H1 (cell line): ENCODE measurements around the gene CCL4.
"Not testable (repeated sequence)": the region's sequence is repeated elsewhere in the genome, so short reads cannot be mapped to it uniquely, and the experiment has no call there.

Experiments
- GABPA ChIP-seq: IDR thresholded peaks from 2 replicates; pipeline ENCODE4 v1.6.1; 2011; ENCODE audit warnings: mild to moderate bottlenecking, low read length, moderate library complexity, borderline replicate concordance; ENCODE audit not compliant: insufficient read depth
- KDM1A ChIP-seq: fragments of 200-600, 300-600 bp; sonication (generic); IDR thresholded peaks from 2 replicates; pipeline ENCODE4 v1.7.1; 2016; ENCODE audit warnings: mild to moderate bottlenecking, low read length, borderline replicate concordance
- POU5F1 ChIP-seq: IDR thresholded peaks from 2 replicates; pipeline ENCODE4 v1.6.1; 2011; ENCODE audit warnings: low read depth, mild to moderate bottlenecking, low read length, moderate library complexity
- TCF12 ChIP-seq: IDR thresholded peaks from 2 replicates; pipeline ENCODE4 v1.6.1; 2011; ENCODE audit warnings: low read depth, mild to moderate bottlenecking, low read length
- TF ChIP-seq, protein P1 (sequence below): IDR thresholded peaks from 2 replicates; pipeline ENCODE4 v1.6.1; 2011; ENCODE audit warnings: low read length, improper control_type of control experiment
- TF ChIP-seq, protein P2 (sequence below), 3 experiments: IDR thresholded peaks; 1 replicate in 2 of 3; 2 replicates in 1 of 3; pipeline versions ENCODE4 v1.5.1 to v1.6.1; 2011; ENCODE audit warnings: low read length in 3 of 3, mild to moderate bottlenecking in 3 of 3, inconsistent platforms in 2 of 3, low read depth in 1 of 3, moderate library complexity in 1 of 3; ENCODE audit not compliant: insufficient read depth in 1 of 3; ENCODE audit errors: control extremely low read depth in 1 of 3

DNA sequence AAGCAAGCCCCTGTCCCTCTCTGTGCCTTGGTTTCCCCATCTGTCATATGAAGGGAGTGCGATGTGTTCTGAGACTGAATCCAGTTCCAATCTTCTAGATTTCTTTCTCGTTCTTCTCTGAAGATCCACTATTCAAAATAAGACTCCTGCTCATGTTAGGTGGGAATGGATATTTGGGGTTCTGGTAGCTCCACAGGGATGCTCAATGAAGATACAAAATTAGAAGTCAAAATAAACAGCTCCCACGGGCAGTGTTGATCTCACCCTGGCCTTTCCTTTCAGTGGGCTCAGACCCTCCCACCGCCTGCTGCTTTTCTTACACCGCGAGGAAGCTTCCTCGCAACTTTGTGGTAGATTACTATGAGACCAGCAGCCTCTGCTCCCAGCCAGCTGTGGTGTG is 619 bp downstream of the CCL4 start:
- not testable (repeated sequence) for TF ChIP-seq KDM1A, POU5F1, TCF12, GABPA
- TF ChIP-seq, protein P1, sequence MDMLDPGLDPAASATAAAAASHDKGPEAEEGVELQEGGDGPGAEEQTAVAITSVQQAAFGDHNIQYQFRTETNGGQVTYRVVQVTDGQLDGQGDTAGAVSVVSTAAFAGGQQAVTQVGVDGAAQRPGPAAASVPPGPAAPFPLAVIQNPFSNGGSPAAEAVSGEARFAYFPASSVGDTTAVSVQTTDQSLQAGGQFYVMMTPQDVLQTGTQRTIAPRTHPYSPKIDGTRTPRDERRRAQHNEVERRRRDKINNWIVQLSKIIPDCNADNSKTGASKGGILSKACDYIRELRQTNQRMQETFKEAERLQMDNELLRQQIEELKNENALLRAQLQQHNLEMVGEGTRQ = not testable (repeated sequence)
- TF ChIP-seq, protein P2, sequence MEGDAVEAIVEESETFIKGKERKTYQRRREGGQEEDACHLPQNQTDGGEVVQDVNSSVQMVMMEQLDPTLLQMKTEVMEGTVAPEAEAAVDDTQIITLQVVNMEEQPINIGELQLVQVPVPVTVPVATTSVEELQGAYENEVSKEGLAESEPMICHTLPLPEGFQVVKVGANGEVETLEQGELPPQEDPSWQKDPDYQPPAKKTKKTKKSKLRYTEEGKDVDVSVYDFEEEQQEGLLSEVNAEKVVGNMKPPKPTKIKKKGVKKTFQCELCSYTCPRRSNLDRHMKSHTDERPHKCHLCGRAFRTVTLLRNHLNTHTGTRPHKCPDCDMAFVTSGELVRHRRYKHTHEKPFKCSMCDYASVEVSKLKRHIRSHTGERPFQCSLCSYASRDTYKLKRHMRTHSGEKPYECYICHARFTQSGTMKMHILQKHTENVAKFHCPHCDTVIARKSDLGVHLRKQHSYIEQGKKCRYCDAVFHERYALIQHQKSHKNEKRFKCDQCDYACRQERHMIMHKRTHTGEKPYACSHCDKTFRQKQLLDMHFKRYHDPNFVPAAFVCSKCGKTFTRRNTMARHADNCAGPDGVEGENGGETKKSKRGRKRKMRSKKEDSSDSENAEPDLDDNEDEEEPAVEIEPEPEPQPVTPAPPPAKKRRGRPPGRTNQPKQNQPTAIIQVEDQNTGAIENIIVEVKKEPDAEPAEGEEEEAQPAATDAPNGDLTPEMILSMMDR (IDR thresholded peaks at IDR 0.05; ENCODE audit: control extremely low read depth in 1 of 3, insufficient read depth in 1 of 3, low read depth in 1 of 3, low read length in 3 of 3) = not testable (repeated sequence)
